ENCODE measurements around the gene ICA1. TPM values are rescaled to one million over a fixed set of nuclear protein-coding genes. Genes with fewer than 3 reads are reported as not detected.

Gene ICA1
- total RNA-seq, 1 donor = 2.2 TPM

DNA sequence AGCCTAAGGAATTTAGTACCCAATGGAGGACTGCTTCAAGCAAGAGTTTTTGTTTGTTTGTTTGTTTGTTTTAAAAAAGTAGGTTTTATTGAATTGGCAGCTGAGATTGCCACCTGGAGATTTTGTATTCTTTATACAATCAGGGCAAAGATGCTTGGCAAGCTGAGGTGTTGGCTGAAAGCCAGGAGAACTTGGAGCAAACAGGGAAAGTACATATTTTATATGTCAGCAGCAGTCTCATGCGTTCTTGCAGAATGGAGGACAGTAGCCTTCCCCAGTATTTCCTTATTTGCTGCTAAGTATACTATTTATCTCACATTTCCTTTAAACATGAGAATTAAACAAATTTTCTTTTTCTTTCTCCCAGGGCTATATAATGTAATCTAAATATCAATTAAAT, 22.6 kb upstream of the ICA1 start:
- no peaks in the 10 kb centered on the region for H3K36me3 ChIP-seq (ENCODE audit: insufficient read depth, low read length)
- H3K27ac ChIP-seq (ENCODE audit: low read depth, low read length) = no peak overlapping the region
- TF ChIP-seq, protein P1, sequence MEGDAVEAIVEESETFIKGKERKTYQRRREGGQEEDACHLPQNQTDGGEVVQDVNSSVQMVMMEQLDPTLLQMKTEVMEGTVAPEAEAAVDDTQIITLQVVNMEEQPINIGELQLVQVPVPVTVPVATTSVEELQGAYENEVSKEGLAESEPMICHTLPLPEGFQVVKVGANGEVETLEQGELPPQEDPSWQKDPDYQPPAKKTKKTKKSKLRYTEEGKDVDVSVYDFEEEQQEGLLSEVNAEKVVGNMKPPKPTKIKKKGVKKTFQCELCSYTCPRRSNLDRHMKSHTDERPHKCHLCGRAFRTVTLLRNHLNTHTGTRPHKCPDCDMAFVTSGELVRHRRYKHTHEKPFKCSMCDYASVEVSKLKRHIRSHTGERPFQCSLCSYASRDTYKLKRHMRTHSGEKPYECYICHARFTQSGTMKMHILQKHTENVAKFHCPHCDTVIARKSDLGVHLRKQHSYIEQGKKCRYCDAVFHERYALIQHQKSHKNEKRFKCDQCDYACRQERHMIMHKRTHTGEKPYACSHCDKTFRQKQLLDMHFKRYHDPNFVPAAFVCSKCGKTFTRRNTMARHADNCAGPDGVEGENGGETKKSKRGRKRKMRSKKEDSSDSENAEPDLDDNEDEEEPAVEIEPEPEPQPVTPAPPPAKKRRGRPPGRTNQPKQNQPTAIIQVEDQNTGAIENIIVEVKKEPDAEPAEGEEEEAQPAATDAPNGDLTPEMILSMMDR (IDR thresholded peaks at IDR 0.05; ENCODE audit: extremely low read depth, low read depth, low read length) = no peak
- H4K20me1 ChIP-seq (ENCODE audit: insufficient read depth, low read length) = no peaks in the 10 kb centered on the region
- no peak overlapping the region for H2AFZ ChIP-seq (ENCODE audit: low read length)
- H3K9me3 ChIP-seq (ENCODE audit: low read depth, low read length) = no peaks in the 10 kb centered on the region
- H3K4me2 ChIP-seq (ENCODE audit: insufficient read depth, low read length) = no peak overlapping the region
- no peak for DNase-seq (ENCODE audit: insufficient read length, low spot score, missing footprints)
- no peaks in the 10 kb centered on the region for H3K4me1 ChIP-seq (ENCODE audit: insufficient read depth, low read length)
- no peaks in the 10 kb centered on the region for H3K27me3 ChIP-seq (ENCODE audit: insufficient read depth, low read length)
- H3K4me3 ChIP-seq (ENCODE audit: insufficient read depth, low read length) = no peak overlapping the region
- no peaks in the 10 kb centered on the region for H3K79me2 ChIP-seq (ENCODE audit: insufficient read depth, low read length)

DNA sequence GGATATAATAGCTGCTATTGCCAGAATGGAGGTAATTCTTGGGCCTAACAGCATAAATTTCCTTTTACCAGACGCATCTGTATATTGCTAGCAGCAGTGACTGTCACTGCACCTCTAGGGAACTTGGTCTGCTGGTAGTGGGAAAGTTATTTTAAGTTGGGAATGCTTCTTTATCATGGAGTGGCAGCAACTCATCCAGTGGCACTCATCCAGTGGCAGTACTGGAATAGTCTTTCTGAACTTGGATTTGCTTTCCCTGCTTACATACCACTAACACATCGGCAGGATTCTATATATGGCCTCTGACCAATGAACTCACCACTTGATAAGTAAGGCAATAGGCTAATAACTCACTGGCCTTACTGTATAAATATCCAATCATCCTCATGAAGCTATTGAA, 22.0 kb upstream of the ICA1 start:
- Histone ChIP-seq H2AFZ (ENCODE audit: low read length) (no peak overlapping the region), H3K27ac (ENCODE audit: low read depth, low read length) (no peak overlapping the region), H4K20me1 (ENCODE audit: insufficient read depth, low read length) (no peaks in the 10 kb centered on the region), H3K4me1 (ENCODE audit: insufficient read depth, low read length) (no peaks in the 10 kb centered on the region), H3K4me2 (ENCODE audit: insufficient read depth, low read length) (no peak overlapping the region), H3K4me3 (ENCODE audit: insufficient read depth, low read length) (no peak overlapping the region), H3K9me3 (ENCODE audit: low read depth, low read length) (no peaks in the 10 kb centered on the region), H3K79me2 (ENCODE audit: insufficient read depth, low read length) (no peaks in the 10 kb centered on the region), H3K36me3 (ENCODE audit: insufficient read depth, low read length) (no peaks in the 10 kb centered on the region), H3K27me3 (ENCODE audit: insufficient read depth, low read length) (no peaks in the 10 kb centered on the region)
- DNase-seq (ENCODE audit: insufficient read length, low spot score, missing footprints) = no peak
- TF ChIP-seq, protein P1 (IDR thresholded peaks at IDR 0.05; ENCODE audit: extremely low read depth, low read depth, low read length) = no peak

DNA sequence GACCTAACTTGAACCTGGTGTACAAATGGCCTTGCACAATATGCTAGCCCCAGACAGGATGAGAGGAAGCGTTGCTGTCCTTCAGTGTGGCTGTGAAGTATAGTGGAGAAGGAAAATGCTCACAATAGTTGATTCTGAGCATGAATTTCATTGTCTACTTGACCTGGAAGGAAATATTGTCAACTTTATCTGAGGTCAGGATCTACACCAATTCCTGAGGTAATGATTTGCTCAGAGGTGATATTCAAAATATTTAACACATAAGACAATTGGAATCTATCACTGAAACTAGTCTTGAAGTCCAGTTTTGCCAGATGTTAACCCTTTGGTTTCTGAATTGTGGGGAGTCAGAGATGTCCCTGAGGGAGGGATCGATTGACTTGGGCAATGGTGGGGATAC, 20.9 kb upstream of the ICA1 start:
- no peaks in the 10 kb centered on the region for H3K27me3 ChIP-seq (ENCODE audit: insufficient read depth, low read length)

GRCh38 chr7:8282162-8282561, 20.2 kb upstream of the ICA1 start:
- Histone ChIP-seq H3K27me3 (ENCODE audit: insufficient read depth, low read length) (no peaks in the 10 kb centered on the region), H3K4me2 (ENCODE audit: insufficient read depth, low read length) (no peak overlapping the region), H3K4me1 (ENCODE audit: insufficient read depth, low read length) (no peaks in the 10 kb centered on the region), H3K27ac (ENCODE audit: low read depth, low read length) (no peak overlapping the region), H2AFZ (ENCODE audit: low read length) (no peak overlapping the region), H3K36me3 (ENCODE audit: insufficient read depth, low read length) (no peaks in the 10 kb centered on the region), H3K9me3 (ENCODE audit: low read depth, low read length) (no peaks in the 10 kb centered on the region), H3K79me2 (ENCODE audit: insufficient read depth, low read length) (no peaks in the 10 kb centered on the region), H3K4me3 (ENCODE audit: insufficient read depth, low read length) (no peak overlapping the region), H4K20me1 (ENCODE audit: insufficient read depth, low read length) (no peaks in the 10 kb centered on the region)
- TF ChIP-seq, protein P1 (IDR thresholded peaks at IDR 0.05; ENCODE audit: extremely low read depth, low read depth, low read length) = no peak
- no peak for DNase-seq (ENCODE audit: insufficient read length, low spot score, missing footprints)

More for the DNA sequence above, 20.9 kb upstream of the ICA1 start:
- H3K4me2 ChIP-seq (ENCODE audit: insufficient read depth, low read length) = no peak overlapping the region
- H3K36me3 ChIP-seq (ENCODE audit: insufficient read depth, low read length) = no peaks in the 10 kb centered on the region
- H3K4me1 ChIP-seq (ENCODE audit: insufficient read depth, low read length) = no peaks in the 10 kb centered on the region
- TF ChIP-seq, protein P1 (IDR thresholded peaks at IDR 0.05; ENCODE audit: extremely low read depth, low read depth, low read length) = no peak
- no peak overlapping the region for H2AFZ ChIP-seq (ENCODE audit: low read length)
- H3K9me3 ChIP-seq (ENCODE audit: low read depth, low read length) = no peaks in the 10 kb centered on the region
- no peak for DNase-seq (ENCODE audit: insufficient read length, low spot score, missing footprints)
- H4K20me1 ChIP-seq (ENCODE audit: insufficient read depth, low read length) = no peaks in the 10 kb centered on the region
- H3K4me3 ChIP-seq (ENCODE audit: insufficient read depth, low read length) = no peak overlapping the region
- no peak overlapping the region for H3K27ac ChIP-seq (ENCODE audit: low read depth, low read length)
- no peaks in the 10 kb centered on the region for H3K79me2 ChIP-seq (ENCODE audit: insufficient read depth, low read length)
